ENCODE data around the gene DCX. TPM values are rescaled to one million over a fixed set of nuclear protein-coding genes. Genes with fewer than 3 reads are reported as not detected.

DCX gene
- total RNA-seq, 1 experiment from 2014 or later, result not detected

GRCh38 chrX:111340054-111340453 is 71.9 kb downstream of the DCX start:
- Histone ChIP-seq H3K27me3 (ENCODE audit: insufficient read depth, low read length) (0 out of 2 replicates have a peak, but pooled peaks cover 2% of the 10 kb centered on the region), H3K36me3 (ENCODE audit: control insufficient read depth in 1 of 2, insufficient read depth in 2 of 2, low read length in 2 of 2) (no peaks in the 10 kb centered on the region), H3K9me2 (ENCODE audit: insufficient read depth) (no peaks in the 10 kb centered on the region), H4K20me1 (ENCODE audit: insufficient read depth) (no peaks in the 10 kb centered on the region), H2AFZ (ENCODE audit: low read depth, low read length, poor library complexity, severe bottlenecking) (no peak overlapping the region), H3K4me1 (ENCODE audit: control insufficient read depth in 1 of 2, insufficient read depth in 2 of 2, low read length in 2 of 2) (no peaks in the 10 kb centered on the region), H3K27ac (ENCODE audit: low read depth, low read length) (no peak overlapping the region), H3K4me3 (replicated peaks in 1 of 2; ENCODE audit: low read depth in 1 of 2, low read length in 2 of 2) (no peak overlapping the region), H3K79me2 (ENCODE audit: insufficient read depth, low read length) (no peaks in the 10 kb centered on the region), H3K4me2 (ENCODE audit: low read length) (no peak overlapping the region), H3K9ac (ENCODE audit: low read length) (no peak overlapping the region), H3K9me3 (ENCODE audit: control insufficient read depth in 1 of 2, insufficient read depth in 1 of 2, low read depth in 1 of 2, low read length in 2 of 2) (no peaks in the 10 kb centered on the region)
- no peak for ATAC-seq
- BruUV-seq (replicated peaks), result no TSS peak
- CTCF ChIA-PET, result no interaction called here
- DNase-seq (ENCODE audit: low read depth, low spot score), result no peak
- intact Hi-C loops (cut with micrococcal nuclease), result no loop called here
- RAD21 ChIA-PET (ENCODE audit: low non-redundant PET in 1 of 2, low total read pairs in 2 of 2, uncharacterized antibody in 2 of 2, unreplicated experiment in 2 of 2), result no interaction called here
- POLR2A ChIA-PET, result no interaction called here
- TF ChIP-seq JUND (IDR thresholded peaks at IDR 0.05) (no peak), ZFX (IDR thresholded peaks at IDR 0.05) (no peak)

- no peak for TF ChIP-seq REST (IDR thresholded peaks at IDR 0.05; ENCODE audit: low read depth)
- no peak for TF ChIP-seq ZFX (IDR thresholded peaks at IDR 0.05)
- no peak for TF ChIP-seq EZH2 (IDR thresholded peaks at IDR 0.05)
- TF ChIP-seq TCF7L2 (IDR thresholded peaks at IDR 0.05; ENCODE audit: borderline replicate concordance, extremely low read depth, insufficient read depth, insufficient read length), result no peak
- POLR2A ChIA-PET, result no interaction called here
- Histone ChIP-seq H2AFZ (ENCODE audit: low read depth, low read length, poor library complexity, severe bottlenecking) (no peak overlapping the region), H3K9ac (ENCODE audit: low read length) (no peak overlapping the region), H3K27ac (ENCODE audit: low read depth, low read length) (no peak overlapping the region), H3K79me2 (ENCODE audit: insufficient read depth, low read length) (no peaks in the 10 kb centered on the region), H3K9me3 (ENCODE audit: control insufficient read depth in 1 of 2, insufficient read depth in 1 of 2, low read depth in 1 of 2, low read length in 2 of 2) (no peaks in the 10 kb centered on the region), H3K4me1 (ENCODE audit: control insufficient read depth in 1 of 2, insufficient read depth in 2 of 2, low read length in 2 of 2) (no peaks in the 10 kb centered on the region), H3K9me2 (ENCODE audit: insufficient read depth) (no peaks in the 10 kb centered on the region), H4K20me1 (ENCODE audit: insufficient read depth) (no peaks in the 10 kb centered on the region), H3K36me3 (ENCODE audit: control insufficient read depth in 1 of 2, insufficient read depth in 2 of 2, low read length in 2 of 2) (no peaks in the 10 kb centered on the region), H3K4me2 (ENCODE audit: low read length) (no peak overlapping the region), H3K4me3 (replicated peaks in 1 of 2; ENCODE audit: low read depth in 1 of 2, low read length in 2 of 2) (no peak overlapping the region), H3K27me3 (ENCODE audit: insufficient read depth, low read length) (0 out of 2 replicates have a peak, but pooled peaks cover 4% of the 10 kb centered on the region)
- RAD21 ChIA-PET (ENCODE audit: low non-redundant PET in 1 of 2, low total read pairs in 2 of 2, uncharacterized antibody in 2 of 2, unreplicated experiment in 2 of 2), result no interaction called here
- DNase-seq (ENCODE audit: low read depth, low spot score) (no peak), ATAC-seq (no peak)
- no TSS peak for BruUV-seq (replicated peaks)
- intact Hi-C loops (cut with micrococcal nuclease), result no loop called here
- CTCF ChIA-PET, result no interaction called here
Observed at GRCh38 chrX:111339212-111339611, 72.8 kb downstream of the DCX start.

Measured in HCT116 (cell line).